Measurements from ENCODE around the gene HACE1. TPM values are rescaled to one million over a fixed set of nuclear protein-coding genes. Genes with fewer than 3 reads are reported as not detected.
"Not testable (repeated sequence)": the region's sequence is repeated elsewhere in the genome, so short reads cannot be mapped to it uniquely, and the experiment has no call there.

The HACE1 gene, protein sequence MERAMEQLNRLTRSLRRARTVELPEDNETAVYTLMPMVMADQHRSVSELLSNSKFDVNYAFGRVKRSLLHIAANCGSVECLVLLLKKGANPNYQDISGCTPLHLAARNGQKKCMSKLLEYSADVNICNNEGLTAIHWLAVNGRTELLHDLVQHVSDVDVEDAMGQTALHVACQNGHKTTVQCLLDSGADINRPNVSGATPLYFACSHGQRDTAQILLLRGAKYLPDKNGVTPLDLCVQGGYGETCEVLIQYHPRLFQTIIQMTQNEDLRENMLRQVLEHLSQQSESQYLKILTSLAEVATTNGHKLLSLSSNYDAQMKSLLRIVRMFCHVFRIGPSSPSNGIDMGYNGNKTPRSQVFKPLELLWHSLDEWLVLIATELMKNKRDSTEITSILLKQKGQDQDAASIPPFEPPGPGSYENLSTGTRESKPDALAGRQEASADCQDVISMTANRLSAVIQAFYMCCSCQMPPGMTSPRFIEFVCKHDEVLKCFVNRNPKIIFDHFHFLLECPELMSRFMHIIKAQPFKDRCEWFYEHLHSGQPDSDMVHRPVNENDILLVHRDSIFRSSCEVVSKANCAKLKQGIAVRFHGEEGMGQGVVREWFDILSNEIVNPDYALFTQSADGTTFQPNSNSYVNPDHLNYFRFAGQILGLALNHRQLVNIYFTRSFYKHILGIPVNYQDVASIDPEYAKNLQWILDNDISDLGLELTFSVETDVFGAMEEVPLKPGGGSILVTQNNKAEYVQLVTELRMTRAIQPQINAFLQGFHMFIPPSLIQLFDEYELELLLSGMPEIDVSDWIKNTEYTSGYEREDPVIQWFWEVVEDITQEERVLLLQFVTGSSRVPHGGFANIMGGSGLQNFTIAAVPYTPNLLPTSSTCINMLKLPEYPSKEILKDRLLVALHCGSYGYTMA
- 10 to 100 TPM in 5 of 6 donors, 1 to 10 TPM in 1; 6.3 to 25.3 (median 14.7) TPM for total RNA-seq

GRCh38 chr6:104859225-104860146, at the start of gene HACE1:
Gene HACE1 (minus strand): TSS chr6:104859919. CDS start chr6:104859642, 277 bp downstream.
- Histone ChIP-seq H3K9me3 (no peaks in the 10 kb centered on the region), H3K36me3 (no peaks in the 10 kb centered on the region), H3K27ac (peak within 1 kb of the TSS; percentile 55 to 88 (median 80)), H3K4me1 (peaks cover 0 to 12% (median 5%) of the 10 kb centered on the region in 4 donors), H3K27me3 (no peaks in the 10 kb centered on the region), H3K4me3 (peak within 1 kb of the TSS; percentile 68 to 92 (median 88))
- ATAC-seq (ENCODE audit: low FRiP score in 2 of 2) (peak; percentile 99), DNase-seq (peak; percentile 93 to 97)
- WGBS, 2 donors, result 0% methylated on average over 15 to 54 of the region's 89 CpGs
- peak in 2 of 4 donors; percentile 64 to 66 for TF ChIP-seq EP300 (IDR thresholded peaks at IDR 0.05)
- TF ChIP-seq POLR2A (IDR thresholded peaks at IDR 0.05), result peak in 2 of 4 donors; percentile 66 to 69
- peak; percentile 78 to 84 for TF ChIP-seq POLR2AphosphoS5 (IDR thresholded peaks at IDR 0.05)
- TF ChIP-seq, protein P1, sequence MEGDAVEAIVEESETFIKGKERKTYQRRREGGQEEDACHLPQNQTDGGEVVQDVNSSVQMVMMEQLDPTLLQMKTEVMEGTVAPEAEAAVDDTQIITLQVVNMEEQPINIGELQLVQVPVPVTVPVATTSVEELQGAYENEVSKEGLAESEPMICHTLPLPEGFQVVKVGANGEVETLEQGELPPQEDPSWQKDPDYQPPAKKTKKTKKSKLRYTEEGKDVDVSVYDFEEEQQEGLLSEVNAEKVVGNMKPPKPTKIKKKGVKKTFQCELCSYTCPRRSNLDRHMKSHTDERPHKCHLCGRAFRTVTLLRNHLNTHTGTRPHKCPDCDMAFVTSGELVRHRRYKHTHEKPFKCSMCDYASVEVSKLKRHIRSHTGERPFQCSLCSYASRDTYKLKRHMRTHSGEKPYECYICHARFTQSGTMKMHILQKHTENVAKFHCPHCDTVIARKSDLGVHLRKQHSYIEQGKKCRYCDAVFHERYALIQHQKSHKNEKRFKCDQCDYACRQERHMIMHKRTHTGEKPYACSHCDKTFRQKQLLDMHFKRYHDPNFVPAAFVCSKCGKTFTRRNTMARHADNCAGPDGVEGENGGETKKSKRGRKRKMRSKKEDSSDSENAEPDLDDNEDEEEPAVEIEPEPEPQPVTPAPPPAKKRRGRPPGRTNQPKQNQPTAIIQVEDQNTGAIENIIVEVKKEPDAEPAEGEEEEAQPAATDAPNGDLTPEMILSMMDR (IDR thresholded peaks at IDR 0.05), result peak in 4 of 6 experiments; percentile 10 to 58 (median 38)

- DNase-seq (no peak), ATAC-seq (ENCODE audit: low FRiP score in 2 of 2) (no peak)
- Histone ChIP-seq H3K27ac (no peak overlapping the region), H3K9me3 (no peaks in the 10 kb centered on the region), H3K36me3 (no peaks in the 10 kb centered on the region), H3K4me3 (no peak overlapping the region), H3K27me3 (no peaks in the 10 kb centered on the region), H3K4me1 (no peaks in the 10 kb centered on the region)
- TF ChIP-seq POLR2A (IDR thresholded peaks at IDR 0.05) (no peak), EP300 (IDR thresholded peaks at IDR 0.05) (no peak), POLR2AphosphoS5 (IDR thresholded peaks at IDR 0.05) (no peak)
- TF ChIP-seq, protein P1 (IDR thresholded peaks at IDR 0.05), result no peak
- 90% methylated on average over 2 of the region's 2 CpGs for WGBS, 2 donors
Observed at GRCh38 chr6:104908888-104909525, 49.3 kb upstream of the HACE1 start.

GRCh38 chr6:104908031-104908887, 48.5 kb upstream of the HACE1 start:
- no peak for DNase-seq
- H3K27me3 ChIP-seq, result no peaks in the 10 kb centered on the region
- TF ChIP-seq POLR2AphosphoS5 (IDR thresholded peaks at IDR 0.05) (no peak), POLR2A (IDR thresholded peaks at IDR 0.05) (no peak), EP300 (IDR thresholded peaks at IDR 0.05) (no peak)
- TF ChIP-seq, protein P1 (IDR thresholded peaks at IDR 0.05), result no peak
- WGBS, 2 donors, result 82 to 85% methylated on average over 6 of the region's 6 CpGs
- no peaks in the 10 kb centered on the region for H3K4me1 ChIP-seq
- no peaks in the 10 kb centered on the region for H3K9me3 ChIP-seq
- no peaks in the 10 kb centered on the region for H3K36me3 ChIP-seq
- H3K4me3 ChIP-seq, result no peak overlapping the region
- H3K27ac ChIP-seq, result no peak overlapping the region
- ATAC-seq (ENCODE audit: low FRiP score in 2 of 2), result no peak

GRCh38 chr6:104898893-104899292, 39.2 kb upstream of the HACE1 start:
- not testable (repeated sequence) for H3K36me3 ChIP-seq; H3K27ac ChIP-seq; H3K4me1 ChIP-seq; H3K9me3 ChIP-seq; ATAC-seq (ENCODE audit: low FRiP score in 2 of 2); H3K27me3 ChIP-seq; DNase-seq; H3K4me3 ChIP-seq
- 91 to 94% methylated on average over 7 of the region's 7 CpGs for WGBS, 2 donors
